GM21526 (cell line): ENCODE results near the gene PTCH1.

Experiments
- ATAC-seq: cut with Tn5 transposase; IDR thresholded peaks from one replicate; pipeline ENCODE4 v1.9.1; 2021; ENCODE audit warnings: moderate library complexity; ENCODE audit not compliant: unreplicated experiment, low FRiP score

Gene PTCH1

DNA sequence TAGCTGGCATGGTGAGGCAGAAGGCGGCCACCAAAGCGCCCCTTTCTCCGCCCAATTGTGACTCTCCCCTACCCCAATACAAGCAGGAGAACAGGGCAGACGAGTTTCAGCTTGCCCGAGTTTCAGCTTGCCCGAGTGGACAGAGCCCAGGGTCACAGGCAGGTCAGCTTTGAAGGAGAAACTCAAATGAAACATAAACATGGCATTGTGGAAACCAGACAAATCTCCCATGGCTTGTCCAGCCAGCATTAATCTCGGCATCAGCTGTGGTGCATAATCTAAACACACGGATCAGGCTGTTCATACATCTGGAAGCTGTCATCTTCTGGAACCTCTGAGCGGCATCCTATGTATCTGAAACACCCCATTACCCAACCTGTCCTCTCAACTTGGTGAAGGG is 16.9 kb downstream of the PTCH1 start:
- no peak for ATAC-seq

DNA sequence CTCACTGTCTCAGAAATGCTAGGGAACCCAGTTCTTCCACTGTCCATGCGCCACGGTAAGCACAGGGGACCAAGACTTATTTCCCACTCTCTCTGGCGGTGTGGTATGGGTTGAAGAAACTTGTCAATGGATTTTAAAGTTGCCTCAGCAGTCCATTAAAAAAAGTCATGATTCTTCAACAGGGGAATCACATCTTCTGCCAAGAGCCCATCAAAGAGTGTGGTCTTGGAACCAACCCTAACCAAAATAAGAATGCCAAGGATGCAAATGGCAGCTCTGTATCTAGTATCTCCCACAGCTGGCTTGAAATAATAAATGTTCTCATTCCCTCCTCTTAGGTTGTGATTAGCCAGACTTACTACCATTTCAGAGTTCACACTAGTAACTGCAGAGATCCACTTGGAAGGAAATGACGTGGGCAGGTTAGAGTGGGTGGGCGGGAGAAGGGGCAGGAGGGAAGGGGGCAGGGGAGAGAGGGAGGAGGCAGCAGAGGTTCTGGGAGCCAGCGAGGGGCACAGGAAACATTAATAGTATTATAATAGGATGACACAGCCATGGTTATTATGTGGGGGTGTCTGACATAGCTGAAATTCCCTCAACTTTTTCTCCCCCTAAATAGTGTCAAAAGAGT is 17.6 kb downstream of the PTCH1 start:
- ATAC-seq, result no peak

GRCh38 chr9:95498641-95499040 is 18.1 kb downstream of the PTCH1 start:
- no peak for ATAC-seq

DNA sequence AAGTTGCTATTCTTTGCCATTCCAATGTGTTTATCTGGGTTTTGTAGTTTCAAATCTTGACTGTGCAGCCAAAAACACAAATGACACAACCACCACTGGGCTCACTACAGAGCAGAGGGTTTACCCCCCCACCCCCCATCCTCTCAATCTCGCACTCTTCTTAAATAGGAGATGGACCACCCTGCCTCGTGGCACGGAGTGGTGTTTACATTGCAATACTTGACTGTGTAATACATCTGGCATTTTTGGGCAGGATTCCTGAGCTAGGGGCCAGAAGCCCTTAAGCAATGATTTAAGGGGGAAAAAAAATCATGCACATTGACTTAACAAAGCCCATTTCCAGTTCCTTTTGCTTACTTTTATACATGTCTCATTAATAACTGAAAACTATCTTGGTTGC is 19.0 kb downstream of the PTCH1 start:
- no peak for ATAC-seq

DNA sequence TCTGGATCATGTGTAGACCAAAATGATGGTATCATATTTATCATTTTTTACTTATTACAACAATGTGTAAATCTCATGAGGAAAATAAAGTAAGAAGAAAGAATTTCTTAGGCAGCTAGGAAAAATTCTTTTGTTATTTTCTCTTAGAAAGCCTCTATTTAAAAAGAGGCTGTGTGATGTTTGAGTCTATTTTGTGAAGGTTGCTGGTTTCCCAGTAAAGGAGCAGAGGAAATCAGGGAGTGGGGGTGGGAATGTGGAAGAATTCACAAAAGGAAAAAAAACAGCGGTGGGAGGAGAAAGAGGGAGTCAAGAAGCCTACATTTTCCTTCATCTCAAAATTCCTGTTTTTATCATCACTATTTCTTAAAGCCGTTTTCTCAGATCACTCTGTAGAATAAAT is 20.1 kb downstream of the PTCH1 start:
- ATAC-seq, result no peak

DNA sequence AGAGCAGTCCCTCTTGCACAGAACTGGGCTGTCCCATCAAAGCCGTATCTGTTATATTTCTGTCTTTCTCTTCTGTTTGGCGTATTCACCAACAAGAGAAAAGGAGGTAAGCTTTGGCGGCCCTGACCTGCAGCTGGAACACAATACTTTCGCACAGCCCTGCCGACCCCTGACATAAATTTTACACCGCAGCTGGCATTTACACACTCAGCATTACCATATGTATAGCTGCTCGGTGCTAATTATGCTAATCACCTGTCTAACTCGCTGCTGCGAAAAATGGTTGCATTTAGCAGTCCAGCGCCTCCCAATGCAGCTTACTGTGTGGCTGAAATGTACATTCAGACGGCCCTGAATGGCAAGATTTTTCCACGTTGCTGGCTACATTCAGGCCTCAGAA is 20.8 kb downstream of the PTCH1 start:
- ATAC-seq, result no peak

GRCh38 chr9:95495529-95495928 is 21.2 kb downstream of the PTCH1 start:
- ATAC-seq, result no peak

DNA sequence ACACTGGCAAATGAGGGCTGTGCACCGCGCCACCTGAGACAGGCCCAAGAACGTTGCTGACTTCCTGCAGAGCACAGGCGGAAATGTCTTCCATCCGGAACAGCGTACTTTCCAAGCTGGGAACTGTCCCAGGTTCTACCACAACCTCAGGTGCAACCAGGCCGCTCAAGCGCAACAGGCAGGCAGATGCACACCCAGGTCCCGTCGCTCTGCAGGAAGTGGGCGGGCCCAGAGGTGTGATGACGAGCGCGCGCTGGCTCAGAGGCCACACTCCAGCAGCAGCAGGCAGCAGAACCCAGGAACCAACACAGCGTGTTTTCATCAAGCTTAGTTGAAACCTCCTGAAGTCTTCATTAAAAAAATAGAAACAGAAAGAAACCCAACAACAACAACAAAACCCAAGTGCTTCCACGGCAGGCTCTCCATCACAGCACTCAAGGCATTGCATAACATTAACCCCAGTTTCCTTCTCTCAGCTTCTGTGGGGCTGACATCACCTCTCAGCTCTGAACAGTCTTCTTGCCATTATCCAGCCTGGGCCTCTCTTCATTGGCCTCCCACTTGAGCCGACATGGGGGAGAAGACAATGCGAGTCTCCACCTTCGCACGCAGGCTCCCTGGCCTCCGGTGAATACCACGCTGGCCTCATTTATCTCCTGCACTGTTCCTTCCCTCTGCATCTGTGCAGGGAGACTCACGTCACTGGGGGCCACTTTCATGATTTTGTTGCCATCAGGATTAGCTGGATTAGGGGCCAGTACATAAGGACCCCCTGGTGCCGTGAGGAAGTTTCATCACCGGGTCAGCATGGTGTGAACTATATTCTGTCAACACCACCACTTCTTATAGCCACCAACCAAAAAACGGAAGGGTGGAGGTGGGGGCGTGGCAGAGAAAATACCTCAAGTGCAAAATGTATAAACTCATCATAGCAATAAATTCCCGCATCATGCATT is 22.1 kb downstream of the PTCH1 start:
- peak; percentile 91 for ATAC-seq

DNA sequence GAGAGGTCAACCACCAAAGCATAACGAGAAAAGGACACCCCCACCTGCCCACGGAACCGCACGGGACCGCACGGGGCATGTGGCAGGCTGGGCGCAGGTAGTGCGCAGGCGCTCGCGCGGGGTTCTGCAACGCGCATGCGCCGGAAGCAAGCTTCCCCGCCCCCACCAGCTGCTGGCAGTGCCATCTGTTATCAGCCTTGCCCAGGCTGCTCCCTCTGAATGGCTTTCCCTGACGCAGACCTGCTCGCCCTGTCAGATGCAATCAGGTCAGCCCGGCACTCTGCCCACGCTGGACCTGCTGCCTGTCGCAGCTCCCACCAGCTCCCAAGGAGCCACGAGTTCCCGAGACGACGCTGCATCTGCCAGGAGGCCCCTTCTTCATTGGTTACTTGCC is 22.8 kb downstream of the PTCH1 start:
- peak; percentile 22 for ATAC-seq

DNA sequence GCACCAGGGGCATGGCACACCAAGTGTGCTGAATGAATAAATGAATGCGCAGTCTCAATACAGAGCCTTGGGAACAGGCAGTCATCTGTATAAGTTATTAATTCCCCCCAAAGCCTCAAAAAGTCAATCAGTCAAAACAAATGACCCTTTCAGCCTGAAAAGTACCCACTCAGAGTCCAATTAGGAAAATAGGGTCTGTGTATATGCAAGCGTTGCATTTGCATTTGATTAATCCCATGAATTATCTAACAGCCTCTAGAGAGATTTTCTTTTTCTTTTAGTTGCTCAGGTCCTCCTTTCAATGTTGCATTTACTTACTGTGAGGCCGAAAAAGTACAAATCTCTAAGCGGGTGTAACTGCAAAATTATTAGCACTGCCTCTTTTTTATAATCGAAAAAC is 23.4 kb downstream of the PTCH1 start:
- ATAC-seq, result no peak

DNA sequence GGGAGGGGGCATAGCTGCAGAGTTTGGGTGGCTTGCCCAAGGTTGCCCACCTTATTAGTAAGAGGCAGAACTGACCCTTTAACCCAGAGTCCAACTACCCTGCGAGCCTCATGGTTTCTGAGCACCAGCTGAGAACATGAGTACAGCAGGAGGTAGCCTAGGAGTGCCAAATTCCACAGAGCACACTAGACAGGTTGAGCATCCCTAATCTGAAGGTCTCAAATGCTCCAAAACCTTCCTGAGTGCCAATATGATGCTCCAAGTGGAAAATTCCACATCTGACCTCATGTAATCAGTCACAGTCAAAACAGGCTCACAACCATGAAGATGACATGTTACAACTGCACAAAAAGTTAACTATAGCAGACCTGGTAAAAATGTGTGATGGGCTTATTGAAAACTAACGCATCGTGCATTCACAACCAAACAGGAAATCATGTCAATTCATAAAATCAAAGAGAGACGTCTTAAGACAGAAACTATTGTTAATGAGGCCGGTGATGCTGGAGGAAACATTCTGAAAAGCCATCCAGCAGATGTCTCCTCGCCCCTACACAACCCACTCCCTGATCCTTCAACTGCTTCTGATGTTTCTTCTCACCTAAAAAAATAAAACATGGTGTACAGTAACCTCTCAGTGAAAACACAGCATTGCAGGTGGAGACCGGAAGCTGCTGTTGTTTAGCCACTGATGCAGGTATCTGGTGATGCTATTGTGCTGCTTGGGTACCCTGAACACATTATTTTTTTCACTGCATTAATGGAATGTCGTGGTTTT is 25.0 kb downstream of the PTCH1 start:
- ATAC-seq, result no peak

GRCh38 chr9:95488954-95489353 is 27.8 kb downstream of the PTCH1 start:
- no peak for ATAC-seq

DNA sequence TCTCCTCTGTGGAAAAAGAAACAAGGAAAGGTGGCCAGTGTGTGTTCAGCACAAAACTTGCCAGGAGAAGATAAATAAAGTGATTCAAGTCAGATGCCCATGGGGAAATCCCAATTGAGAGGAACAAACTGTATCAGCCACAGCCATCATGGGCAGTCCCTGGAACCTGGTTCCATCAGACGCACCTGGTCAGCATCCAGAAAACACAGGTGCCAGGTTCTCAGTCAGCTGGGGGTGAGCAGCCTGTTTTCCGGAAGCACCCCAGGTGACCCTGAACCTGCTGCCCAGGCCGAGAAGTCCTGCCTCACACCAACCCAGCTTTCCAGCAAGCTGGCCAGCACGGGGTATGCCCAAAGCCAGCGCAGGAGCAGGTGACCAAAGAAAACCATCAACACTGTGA is 30.5 kb downstream of the PTCH1 start:
- ATAC-seq, result no peak

DNA sequence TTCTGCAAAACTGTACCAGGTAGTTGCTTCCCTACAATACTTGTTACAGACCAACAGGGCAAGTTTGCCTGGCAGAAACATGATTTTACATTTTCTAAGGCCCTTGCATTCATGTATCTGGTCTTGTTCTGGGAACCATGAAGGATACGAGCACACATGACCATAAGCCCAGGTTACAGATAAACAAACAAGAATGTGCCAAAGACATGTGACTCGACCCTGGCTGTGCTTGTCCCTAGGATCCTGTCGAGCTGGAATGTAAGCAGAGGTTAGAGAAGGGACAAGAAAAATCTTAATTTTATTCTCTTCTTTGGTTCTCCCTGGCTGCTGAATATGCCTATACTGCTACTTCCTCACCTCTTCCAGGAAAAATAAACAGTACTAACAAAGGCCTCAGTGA is 32.5 kb downstream of the PTCH1 start:
- ATAC-seq, result no peak

GRCh38 chr9:95483431-95483830 is 33.3 kb downstream of the PTCH1 start:
- ATAC-seq, result no peak

DNA sequence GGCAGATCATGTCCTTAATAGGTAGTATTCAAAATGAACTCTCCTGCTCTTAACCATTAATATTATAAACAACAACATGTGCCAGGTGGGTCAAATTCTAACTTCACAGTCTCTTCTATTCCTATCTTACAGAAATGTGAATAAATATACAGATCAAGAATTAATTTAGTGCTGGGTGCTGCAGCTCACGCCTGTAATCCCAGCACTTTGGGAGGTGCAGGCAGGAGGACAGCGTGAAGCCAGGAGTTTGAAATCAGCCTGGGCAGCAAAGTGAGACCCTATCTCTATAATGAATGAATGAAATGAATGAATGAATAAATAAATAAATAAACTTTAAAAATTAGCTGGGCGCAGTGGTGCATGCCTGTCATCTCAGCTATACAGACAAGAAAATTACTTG is 34.1 kb downstream of the PTCH1 start:
- no peak for ATAC-seq

DNA sequence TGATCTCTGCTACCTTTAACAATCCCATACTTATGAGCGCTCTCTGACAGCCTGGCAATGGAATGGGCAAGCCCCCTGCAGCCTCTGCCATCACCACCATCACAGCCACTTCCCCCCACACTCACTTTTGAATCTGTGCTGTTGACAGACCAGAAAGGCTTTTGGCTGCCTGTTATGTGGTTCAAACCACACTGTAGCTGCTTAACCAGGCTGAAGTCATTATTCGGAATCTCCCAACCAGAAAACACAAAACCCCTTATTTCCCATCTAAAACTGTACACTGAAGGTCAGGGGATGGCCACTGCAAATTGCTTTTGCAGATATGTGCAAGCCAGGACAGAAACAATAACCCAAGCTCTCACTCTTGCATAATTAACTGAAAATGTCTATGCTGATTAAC is 35.8 kb downstream of the PTCH1 start:
- no peak for ATAC-seq

GRCh38 chr9:95480346-95480745 is 36.4 kb downstream of the PTCH1 start:
- ATAC-seq, result no peak

GRCh38 chr9:95479330-95479729 is 37.4 kb downstream of the PTCH1 start:
- ATAC-seq, result no peak

DNA sequence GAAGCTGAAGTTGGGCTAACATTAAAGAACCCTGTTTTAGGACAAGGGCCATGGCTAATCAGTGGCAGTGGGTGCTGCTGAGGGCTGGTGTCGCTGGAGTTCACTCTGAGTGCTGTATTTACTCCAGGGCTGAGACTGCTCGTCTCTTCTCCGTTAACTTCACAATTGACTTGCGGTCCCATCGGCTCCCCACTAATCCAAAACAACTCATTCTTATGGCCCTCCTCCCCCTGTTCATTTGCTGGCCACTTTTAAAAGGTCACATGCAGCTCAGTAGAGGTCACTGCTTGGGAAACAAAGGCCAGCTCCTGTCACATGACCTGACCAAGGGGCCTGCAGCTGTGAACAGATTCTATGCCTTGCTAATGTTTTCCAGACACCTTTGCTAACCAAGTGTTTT is 38.4 kb downstream of the PTCH1 start:
- no peak for ATAC-seq

GRCh38 chr9:95477885-95478284 is 38.9 kb downstream of the PTCH1 start:
- ATAC-seq, result no peak
